Esophagus muscularis mucosa (tissue), 4 donors: ENCODE data around the gene PRKN. TPM values are rescaled to one million over a fixed set of nuclear protein-coding genes. Genes with fewer than 3 reads are reported as not detected.

ENCODE experiments used
- DNase-seq: peaks from one replicate; pipeline ENCODE4 v3.0.0-alpha.2; 2017; ENCODE audit errors: extremely low spot score
- H3K27ac ChIP-seq, 4 donors: fragments of 200-600 bp; sonication (generic); replicated peaks in 1 of 4; 1 replicate in 3 of 4; 2 replicates in 1 of 4; pipeline ENCODE4 v1.5.1; 2016 to 2019; ENCODE audit warnings: mild to moderate bottlenecking in 1 of 4
- H3K27me3 ChIP-seq, 4 donors: fragments of 200-600 bp; sonication (generic); one replicate each; pipeline versions ENCODE4 v1.5.1 to v1.6.0; 2016 to 2019
- H3K36me3 ChIP-seq, 4 donors: fragments of 200-600 bp; sonication (generic); one replicate each; pipeline ENCODE4 v1.5.1; 2016 to 2019
- H3K4me1 ChIP-seq, 4 donors: fragments of 200-600 bp; sonication (generic); one replicate each; pipeline ENCODE4 v1.5.1; 2016 to 2019
- H3K4me3 ChIP-seq, 4 donors: fragments of 200-600 bp; sonication (generic); 1 replicate in 2 of 4; 2 replicates in 2 of 4; pipeline ENCODE4 v1.5.1; 2016 to 2019; ENCODE audit warnings: mild to moderate bottlenecking in 4 of 4, moderate library complexity in 1 of 4
- H3K9me3 ChIP-seq, 4 donors: fragments of 200-600 bp; sonication (generic); 1 replicate in 3 of 4; 2 replicates in 1 of 4; pipeline ENCODE4 v1.5.1; 2016 to 2019
- EP300 ChIP-seq: sonication (generic); formaldehyde crosslinking; IDR thresholded peaks from one replicate; pipeline ENCODE4 v1.6.1; 2017; ENCODE audit warnings: antibody characterized with exemption
- POLR2A ChIP-seq: fragments of 450-650 bp; IDR thresholded peaks from one replicate; pipeline ENCODE4 v1.6.1; 2017; ENCODE audit warnings: antibody characterized with exemption, moderate library complexity, mild to moderate bottlenecking, low read depth
- POLR2AphosphoS5 ChIP-seq, 2 donors: sonication (generic); formaldehyde crosslinking; IDR thresholded peaks; one replicate each; pipeline ENCODE4 v1.6.1; 2017; ENCODE audit warnings: antibody characterized with exemption in 2 of 2
- WGBS: methylation state at CpG from one replicate; pipeline ENCODE4 v1.1.5; 2018; 5-methylcytosine and 5-hydroxymethylcytosine counted together
- intact Hi-C: fragments of 100-400 bp; cut with DNase I; formaldehyde crosslinking; loops from one replicate; pipeline ENCODE4 v1.15.1; 2023
- total RNA-seq, 4 donors: library from RNA; depleted of rRNA; stranded (reverse); fragments of >200 nt; gene quantifications; one replicate each; pipeline versions ENCODE4 v1.1.0 to v1.2.1, GENCODE V29; 2016
- TF ChIP-seq, protein P1 (sequence below), 3 experiments: fragments of 200-600 bp in 2 of 3; fragments of 450-650 bp in 1 of 3; sonication (generic) in 2 of 3; IDR thresholded peaks; one replicate each; pipeline ENCODE4 v1.5.1; 2017 to 2019; ENCODE audit warnings: antibody characterized with exemption in 3 of 3, mild to moderate bottlenecking in 2 of 3, moderate library complexity in 1 of 3

PRKN gene
- total RNA-seq, 4 donors from 2014 or later = 9.6 to 14.5 (median 10.8) TPM

DNA sequence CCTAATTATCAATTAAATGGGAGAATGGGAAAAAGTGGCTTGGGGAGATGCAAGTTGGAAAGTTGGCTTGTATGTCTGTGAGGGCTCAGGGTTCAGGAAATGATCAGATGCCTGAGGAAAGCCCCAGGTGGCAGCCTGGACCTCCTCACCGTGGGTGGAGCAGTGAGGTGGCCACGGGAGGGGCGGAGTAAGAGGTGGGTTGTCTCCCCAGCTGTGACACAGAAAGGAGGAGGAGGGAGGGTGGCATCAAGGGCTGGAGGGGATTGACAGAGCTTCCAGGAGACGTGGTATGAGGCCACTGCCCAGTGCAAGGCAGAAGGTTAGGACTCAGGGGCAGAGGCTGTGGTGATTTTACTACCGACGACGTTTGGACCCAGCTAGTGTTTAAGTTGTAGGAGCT, 672.2 kb downstream of the PRKN start:
- DNase-seq = no peak
- 82% methylated on average over 7 of the region's 7 CpGs for WGBS
- TF ChIP-seq POLR2AphosphoS5 (IDR thresholded peaks at IDR 0.05) (no peak), POLR2A (no peak), EP300 (no peak)
- TF ChIP-seq, protein P1, sequence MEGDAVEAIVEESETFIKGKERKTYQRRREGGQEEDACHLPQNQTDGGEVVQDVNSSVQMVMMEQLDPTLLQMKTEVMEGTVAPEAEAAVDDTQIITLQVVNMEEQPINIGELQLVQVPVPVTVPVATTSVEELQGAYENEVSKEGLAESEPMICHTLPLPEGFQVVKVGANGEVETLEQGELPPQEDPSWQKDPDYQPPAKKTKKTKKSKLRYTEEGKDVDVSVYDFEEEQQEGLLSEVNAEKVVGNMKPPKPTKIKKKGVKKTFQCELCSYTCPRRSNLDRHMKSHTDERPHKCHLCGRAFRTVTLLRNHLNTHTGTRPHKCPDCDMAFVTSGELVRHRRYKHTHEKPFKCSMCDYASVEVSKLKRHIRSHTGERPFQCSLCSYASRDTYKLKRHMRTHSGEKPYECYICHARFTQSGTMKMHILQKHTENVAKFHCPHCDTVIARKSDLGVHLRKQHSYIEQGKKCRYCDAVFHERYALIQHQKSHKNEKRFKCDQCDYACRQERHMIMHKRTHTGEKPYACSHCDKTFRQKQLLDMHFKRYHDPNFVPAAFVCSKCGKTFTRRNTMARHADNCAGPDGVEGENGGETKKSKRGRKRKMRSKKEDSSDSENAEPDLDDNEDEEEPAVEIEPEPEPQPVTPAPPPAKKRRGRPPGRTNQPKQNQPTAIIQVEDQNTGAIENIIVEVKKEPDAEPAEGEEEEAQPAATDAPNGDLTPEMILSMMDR (IDR thresholded peaks at IDR 0.05) = no peak
- Histone ChIP-seq H3K4me1 (peaks cover 0 to 2% (median 0%) of the 10 kb centered on the region in 4 donors), H3K9me3 (no peaks in the 10 kb centered on the region), H3K4me3 (no peak overlapping the region), H3K27me3 (no peaks in the 10 kb centered on the region), H3K36me3 (no peaks in the 10 kb centered on the region), H3K27ac (no peak overlapping the region)
- intact Hi-C loops = no loop called here

DNA sequence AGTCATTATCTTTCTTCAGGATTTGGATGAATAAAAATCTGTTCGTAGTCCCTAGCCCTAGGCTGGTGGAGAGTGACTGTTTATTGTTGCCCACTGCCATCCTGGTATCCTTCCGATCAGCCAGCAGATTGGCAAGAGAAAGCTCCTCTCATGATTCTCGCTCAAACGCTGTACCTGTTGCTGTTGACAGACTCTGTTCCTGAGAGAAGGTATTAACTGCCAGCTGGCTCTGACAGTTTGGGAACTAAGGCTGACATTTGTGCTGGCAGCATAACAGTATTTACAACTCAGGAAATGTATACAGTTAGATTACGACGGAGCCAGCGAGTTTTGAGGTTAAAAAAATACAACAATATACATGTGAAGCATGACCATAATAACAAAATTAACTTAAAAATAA, 674.5 kb downstream of the PRKN start:
- no peak for DNase-seq
- Histone ChIP-seq H3K9me3 (no peaks in the 10 kb centered on the region), H3K36me3 (no peaks in the 10 kb centered on the region), H3K4me1 (peaks cover 0 to 2% (median 0%) of the 10 kb centered on the region in 4 donors), H3K27me3 (no peaks in the 10 kb centered on the region), H3K27ac (no peak overlapping the region), H3K4me3 (no peak overlapping the region)
- WGBS = 75% methylated on average over 7 of the region's 7 CpGs
- intact Hi-C loops = no loop called here
- TF ChIP-seq, protein P1 (IDR thresholded peaks at IDR 0.05) = no peak
- TF ChIP-seq POLR2A (no peak), EP300 (no peak), POLR2AphosphoS5 (IDR thresholded peaks at IDR 0.05) (no peak)

DNA sequence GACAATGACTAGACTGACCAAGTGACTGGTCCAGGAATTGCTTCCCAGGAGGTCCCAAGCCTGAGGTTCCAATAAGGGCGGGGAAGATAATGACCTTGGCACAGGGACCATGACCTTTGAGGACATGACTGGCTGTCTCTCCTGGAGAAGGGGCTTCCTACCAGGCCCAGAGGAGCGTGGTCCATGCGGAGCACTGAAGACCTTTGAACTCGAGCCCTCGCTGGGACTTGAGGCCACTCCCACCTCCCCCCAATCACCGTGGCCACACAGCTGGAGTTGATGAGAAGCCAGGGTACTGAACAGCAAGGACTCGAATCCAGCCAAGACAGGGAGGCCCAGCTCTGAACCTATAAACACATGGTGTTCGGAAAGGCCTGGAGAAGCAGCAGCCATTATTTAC, 677.0 kb downstream of the PRKN start:
- Histone ChIP-seq H3K9me3 (no peaks in the 10 kb centered on the region), H3K27ac (no peak overlapping the region), H3K36me3 (no peaks in the 10 kb centered on the region), H3K4me1 (no peaks in the 10 kb centered on the region), H3K4me3 (no peak overlapping the region), H3K27me3 (no peaks in the 10 kb centered on the region)
- intact Hi-C loops = no loop called here
- 95% methylated on average over 8 of the region's 8 CpGs for WGBS
- DNase-seq = no peak
- TF ChIP-seq EP300 (no peak), POLR2A (no peak), POLR2AphosphoS5 (IDR thresholded peaks at IDR 0.05) (no peak)
- TF ChIP-seq, protein P1 (IDR thresholded peaks at IDR 0.05) = no peak

DNA sequence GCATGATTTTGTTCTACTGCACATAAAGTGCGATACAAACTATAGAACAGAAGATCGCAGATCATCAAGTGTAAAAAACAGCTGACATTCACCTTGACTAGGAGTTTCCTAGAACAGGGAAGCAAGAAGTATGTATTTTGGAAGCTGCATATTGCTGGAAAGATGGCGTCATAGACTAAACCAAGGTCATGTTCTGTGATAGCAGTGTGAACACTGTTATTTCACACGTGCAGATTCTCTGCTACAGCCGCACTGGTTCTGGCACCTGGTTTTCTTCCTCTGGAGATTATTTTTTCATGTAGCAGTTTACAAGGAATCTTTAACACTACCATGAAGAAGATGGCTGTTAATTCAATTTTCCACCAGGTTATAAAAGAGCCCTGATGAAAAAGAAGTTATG, 681.2 kb downstream of the PRKN start:
- WGBS = 85% methylated on average over 5 of the region's 5 CpGs
- DNase-seq = no peak
- no peaks in the 10 kb centered on the region for H3K4me1 ChIP-seq
- TF ChIP-seq EP300 (no peak), POLR2AphosphoS5 (IDR thresholded peaks at IDR 0.05) (no peak), POLR2A (no peak)
- TF ChIP-seq, protein P1 (IDR thresholded peaks at IDR 0.05) = no peak
- no peaks in the 10 kb centered on the region for H3K9me3 ChIP-seq
- H3K4me3 ChIP-seq = no peak overlapping the region
- no peaks in the 10 kb centered on the region for H3K36me3 ChIP-seq
- H3K27me3 ChIP-seq = no peaks in the 10 kb centered on the region
- intact Hi-C loops = no loop called here
- H3K27ac ChIP-seq = no peak overlapping the region

DNA sequence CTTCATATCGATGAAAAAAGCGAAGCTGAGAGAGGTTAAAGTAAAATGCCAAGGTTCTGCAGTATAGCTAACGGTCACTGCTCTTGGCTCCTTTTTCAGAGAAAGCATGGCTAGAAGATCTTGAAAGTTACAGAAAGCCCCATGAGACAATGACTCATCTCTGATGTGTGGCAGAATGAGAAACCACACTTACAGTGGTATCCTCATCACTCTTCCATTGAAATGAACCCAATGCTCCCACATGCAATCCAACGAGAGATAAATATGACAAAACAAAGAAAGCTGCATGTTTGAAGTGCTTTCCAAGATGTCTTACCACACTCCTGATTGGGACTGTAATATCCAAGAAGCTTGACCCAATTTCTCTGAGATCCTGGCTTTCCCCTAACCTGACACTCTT, 694.9 kb downstream of the PRKN start:
- TF ChIP-seq, protein P1 (IDR thresholded peaks at IDR 0.05) = no peak
- TF ChIP-seq EP300 (no peak), POLR2A (no peak), POLR2AphosphoS5 (IDR thresholded peaks at IDR 0.05) (no peak)
- no peak overlapping the region for H3K27ac ChIP-seq
- H3K4me1 ChIP-seq = peaks cover 0 to 8% (median 0%) of the 10 kb centered on the region in 4 donors
- 66% methylated on average over 4 of the region's 4 CpGs for WGBS
- intact Hi-C loops = no loop called here
- H3K36me3 ChIP-seq = no peaks in the 10 kb centered on the region
- DNase-seq = no peak
- no peaks in the 10 kb centered on the region for H3K9me3 ChIP-seq
- H3K27me3 ChIP-seq = no peaks in the 10 kb centered on the region
- no peak overlapping the region for H3K4me3 ChIP-seq
